Activated CD4-positive, CD25-positive, alpha-beta regulatory T cell treated with anti-CD3 and anti-CD28 coated beads, Interleukin-2, amount 50 U/mL, for 16 hours (primary cell): ENCODE data around the gene RARS1.

Source experiments
- DNase-seq: peaks from one replicate; pipeline ENCODE4 v3.0.0-alpha.2; 2020; ENCODE audit warnings: low read depth, low spot score

Gene RARS1

DNA sequence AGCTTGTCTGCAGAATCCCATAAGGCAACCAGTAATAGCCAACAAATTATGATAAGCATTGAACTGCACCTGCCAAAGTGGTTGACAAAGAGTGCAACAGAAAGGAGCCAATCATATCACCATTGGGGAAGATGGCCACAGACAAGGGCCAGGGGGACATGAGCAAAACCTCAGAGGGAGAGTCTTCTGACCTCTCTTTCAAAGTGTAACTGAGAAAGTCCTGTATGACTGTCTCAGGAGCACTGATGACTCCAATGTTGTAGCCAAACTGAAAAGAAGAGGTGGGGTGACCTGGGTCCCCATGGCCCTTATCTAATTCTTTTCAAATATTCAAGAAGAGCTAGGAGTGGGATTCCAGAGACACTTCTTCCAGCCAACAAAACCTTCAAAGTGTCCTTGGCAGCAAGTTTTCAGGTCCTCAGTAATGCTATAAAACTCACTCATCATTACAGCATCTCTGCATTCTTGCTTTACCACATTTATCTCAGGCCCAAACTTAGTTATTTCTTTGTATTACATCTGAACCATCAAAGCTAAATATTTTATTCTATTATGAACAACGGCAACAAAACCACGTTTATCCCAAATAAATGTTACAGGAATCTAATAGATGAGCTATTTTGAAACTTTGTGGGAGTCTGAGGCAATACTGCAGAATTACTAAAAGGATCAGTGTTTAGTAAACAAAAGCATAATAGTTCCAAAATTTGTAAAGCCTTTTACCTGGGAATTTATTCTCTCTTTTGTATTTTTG is 67.3 kb downstream of the RARS1 start:
- no peak for DNase-seq

- no peak for DNase-seq
Measured at GRCh38 chr5:168557389-168557788, 71.1 kb downstream of the RARS1 start.

GRCh38 chr5:168562279-168562678 is 76.0 kb downstream of the RARS1 start:
- no peak for DNase-seq

DNA sequence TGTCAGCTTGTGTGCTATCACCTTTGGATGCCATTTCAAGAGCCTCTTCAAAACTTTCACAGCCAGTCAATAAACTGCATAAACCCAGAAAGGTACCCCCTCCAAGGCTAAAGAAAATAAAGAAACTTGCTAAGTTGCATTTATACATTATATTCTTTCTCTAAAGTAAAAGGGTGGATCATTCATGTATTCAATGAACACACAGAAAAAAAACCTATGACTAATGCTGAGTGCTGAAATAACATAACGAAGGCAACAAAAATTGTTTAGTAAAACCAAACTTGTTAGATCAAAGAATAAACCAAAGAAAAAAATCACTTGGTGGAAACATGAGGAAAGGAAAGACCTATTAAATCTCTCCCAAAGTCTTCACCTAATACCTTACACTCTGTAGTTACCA is 77.7 kb downstream of the RARS1 start:
- DNase-seq, result no peak

GRCh38 chr5:168568738-168569137 is 82.5 kb downstream of the RARS1 start:
- no peak for DNase-seq
